EL (cell line): Measurements from ENCODE around the gene UQCC2.

Source experiments
- DNase-seq: peaks from one replicate; pipeline ENCODE4 v3.0.0-alpha.2; 2016

UQCC2 gene

GRCh38 chr6:33671744-33672072 is 39.8 kb downstream of the UQCC2 start:
- DNase-seq: no peak

DNA sequence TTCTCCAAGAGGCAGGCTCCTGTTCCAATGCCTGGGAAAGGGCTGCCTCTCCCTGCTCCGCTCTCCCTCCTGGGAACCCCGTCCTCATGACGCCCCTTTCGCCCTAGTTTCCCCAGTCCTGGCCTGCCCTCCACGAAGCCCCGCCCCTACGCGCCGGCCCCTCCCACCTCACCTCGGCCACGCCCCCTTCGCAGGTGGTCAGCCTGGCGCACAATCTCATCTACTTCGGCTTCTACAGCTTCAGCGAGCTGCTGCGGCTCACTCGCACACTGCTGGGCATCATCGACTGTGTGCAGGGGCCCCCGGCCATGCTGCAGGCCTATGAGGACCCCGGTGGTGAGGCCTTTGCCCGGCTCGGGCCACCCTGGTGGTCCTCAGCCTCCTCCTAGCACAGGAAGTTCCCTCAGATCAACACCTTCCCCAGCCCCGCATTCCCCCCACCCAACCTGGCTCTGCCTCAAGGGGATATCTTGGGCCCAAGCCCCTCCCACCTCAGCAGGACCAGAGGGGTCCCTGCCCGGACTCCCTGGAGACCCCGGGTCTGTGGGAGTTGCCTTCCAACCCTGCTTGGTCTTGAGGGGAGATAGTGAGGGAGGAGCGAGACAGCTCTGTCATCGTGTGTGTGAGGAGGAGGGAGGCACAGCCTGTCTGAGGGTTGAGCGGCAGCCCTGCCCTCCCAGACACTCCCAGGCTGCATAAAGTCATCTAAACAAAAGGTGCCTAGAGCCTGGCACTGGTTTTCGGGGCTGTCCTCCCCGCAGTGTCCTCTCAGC is 40.3 kb downstream of the UQCC2 start:
- no peak for DNase-seq

GRCh38 chr6:33670086-33670660 is 41.3 kb downstream of the UQCC2 start:
- DNase-seq: no peak

- DNase-seq: no peak
These were observed 42.6 kb downstream of the UQCC2 start for GRCh38 chr6:33668914-33669313.

- DNase-seq: no peak
These were observed 43.2 kb downstream of the UQCC2 start for GRCh38 chr6:33668328-33668727.

DNA sequence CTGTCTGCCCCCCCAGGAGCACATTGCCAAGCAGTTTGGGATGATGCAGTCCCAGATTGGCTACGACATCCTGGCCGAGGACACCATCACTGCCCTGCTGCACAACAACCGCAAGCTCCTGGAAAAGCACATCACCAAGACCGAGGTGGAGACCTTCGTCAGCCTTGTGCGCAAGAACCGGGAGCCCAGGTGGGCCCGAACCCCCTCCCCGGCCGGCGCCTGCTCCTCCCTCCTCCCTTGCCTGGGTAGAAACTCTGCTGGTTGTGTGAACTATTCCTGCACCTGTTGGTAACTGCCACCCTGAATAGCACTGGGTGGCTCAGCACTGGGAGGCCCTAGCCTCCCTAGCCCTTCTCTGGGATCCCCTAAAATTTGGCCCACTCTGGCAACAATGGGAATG is 43.7 kb downstream of the UQCC2 start:
- DNase-seq: no peak

- DNase-seq: no peak
These were observed 44.4 kb downstream of the UQCC2 start for GRCh38 chr6:33667072-33667471.

- no peak for DNase-seq
These were observed 45.5 kb downstream of the UQCC2 start for GRCh38 chr6:33665957-33666356.

- DNase-seq: no peak
These were observed 46.9 kb downstream of the UQCC2 start for GRCh38 chr6:33664506-33665057.

GRCh38 chr6:33663727-33664449 is 47.6 kb downstream of the UQCC2 start:
- DNase-seq: no peak

- no peak for DNase-seq
These were observed 48.5 kb downstream of the UQCC2 start for GRCh38 chr6:33663028-33663427.

- DNase-seq: no peak
These were observed 49.2 kb downstream of the UQCC2 start for GRCh38 chr6:33662318-33662717.

- DNase-seq: no peak
These were observed 50.2 kb downstream of the UQCC2 start for GRCh38 chr6:33661106-33661838.

DNA sequence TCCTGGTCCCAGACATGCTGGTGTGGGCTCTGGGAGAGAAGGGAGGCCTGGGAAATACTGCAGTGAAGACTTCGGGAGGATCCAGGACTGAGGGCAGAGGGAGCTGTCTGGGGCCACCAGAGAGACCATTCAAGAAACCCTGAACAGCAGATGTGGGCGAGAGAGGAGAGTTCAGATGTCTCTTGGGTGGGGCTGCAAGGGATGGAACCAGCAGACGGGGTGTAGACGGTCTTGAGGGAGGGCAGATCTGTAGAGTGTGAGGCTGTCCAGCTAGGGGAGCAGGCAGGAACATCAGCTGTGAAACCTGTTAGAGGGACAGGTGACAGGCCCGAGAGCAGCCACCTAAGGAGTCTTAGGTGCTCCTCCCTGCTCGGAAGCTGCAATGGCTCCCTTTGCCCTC is 51.5 kb downstream of the UQCC2 start:
- no peak for DNase-seq

GRCh38 chr6:33658982-33659689 is 52.4 kb downstream of the UQCC2 start:
- DNase-seq: no peak

- DNase-seq: no peak
These were observed 54.7 kb downstream of the UQCC2 start for GRCh38 chr6:33656844-33657243.

GRCh38 chr6:33654831-33655554 is 56.5 kb downstream of the UQCC2 start:
- DNase-seq: peak; percentile 17

DNA sequence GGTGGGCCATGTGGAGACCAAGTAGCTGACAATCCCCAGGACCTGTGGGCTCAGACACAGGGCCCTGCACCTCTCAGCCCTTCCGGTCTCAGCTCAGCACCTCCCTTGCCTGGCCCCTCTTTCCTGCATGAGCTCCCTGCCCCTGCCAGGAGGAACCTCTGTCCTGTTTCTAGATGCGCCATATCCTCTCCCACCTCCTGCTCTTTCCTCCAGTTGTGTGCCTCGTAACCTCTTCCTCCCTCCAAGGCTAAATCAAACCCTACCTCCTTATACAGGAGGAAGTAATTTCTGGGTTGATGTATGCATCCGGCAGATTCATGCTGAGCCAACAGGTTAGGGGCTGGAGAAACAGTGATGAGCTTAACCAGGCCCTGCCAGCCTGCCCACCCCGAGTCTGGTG is 59.5 kb downstream of the UQCC2 start:
- DNase-seq: no peak

DNA sequence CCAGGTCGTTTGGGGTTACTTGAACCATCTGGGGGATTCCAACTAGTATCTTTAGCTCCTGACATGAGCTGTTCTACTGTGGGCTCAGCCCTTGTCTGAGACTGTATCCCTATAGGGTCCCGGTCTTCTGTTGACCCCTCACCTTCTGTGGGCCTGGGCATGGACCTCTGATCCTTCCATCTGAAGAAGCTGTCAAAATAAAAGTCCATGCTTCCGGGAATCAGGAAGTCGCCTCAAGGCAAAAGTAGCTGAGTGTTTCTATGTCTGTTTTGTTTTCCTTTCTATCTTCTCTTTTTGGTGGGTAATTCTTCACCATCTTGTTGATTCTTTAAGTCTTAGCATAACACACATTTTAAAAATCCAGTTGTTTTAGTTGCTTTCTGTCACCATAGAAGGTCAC is 60.1 kb downstream of the UQCC2 start:
- no peak for DNase-seq
